Stimulated activated CD4-positive, alpha-beta T cell treated with anti-CD3 and anti-CD28 coated beads, TNF-alpha, amount 100 ng/mL, for 4 hours (primary cell): ENCODE measurements around the gene FZD1.

ENCODE experiments used
- DNase-seq, 3 experiments: peaks; one replicate each; pipeline ENCODE4 v3.0.0-alpha.2; 2020; ENCODE audit warnings: low read depth in 3 of 3

FZD1 gene

DNA sequence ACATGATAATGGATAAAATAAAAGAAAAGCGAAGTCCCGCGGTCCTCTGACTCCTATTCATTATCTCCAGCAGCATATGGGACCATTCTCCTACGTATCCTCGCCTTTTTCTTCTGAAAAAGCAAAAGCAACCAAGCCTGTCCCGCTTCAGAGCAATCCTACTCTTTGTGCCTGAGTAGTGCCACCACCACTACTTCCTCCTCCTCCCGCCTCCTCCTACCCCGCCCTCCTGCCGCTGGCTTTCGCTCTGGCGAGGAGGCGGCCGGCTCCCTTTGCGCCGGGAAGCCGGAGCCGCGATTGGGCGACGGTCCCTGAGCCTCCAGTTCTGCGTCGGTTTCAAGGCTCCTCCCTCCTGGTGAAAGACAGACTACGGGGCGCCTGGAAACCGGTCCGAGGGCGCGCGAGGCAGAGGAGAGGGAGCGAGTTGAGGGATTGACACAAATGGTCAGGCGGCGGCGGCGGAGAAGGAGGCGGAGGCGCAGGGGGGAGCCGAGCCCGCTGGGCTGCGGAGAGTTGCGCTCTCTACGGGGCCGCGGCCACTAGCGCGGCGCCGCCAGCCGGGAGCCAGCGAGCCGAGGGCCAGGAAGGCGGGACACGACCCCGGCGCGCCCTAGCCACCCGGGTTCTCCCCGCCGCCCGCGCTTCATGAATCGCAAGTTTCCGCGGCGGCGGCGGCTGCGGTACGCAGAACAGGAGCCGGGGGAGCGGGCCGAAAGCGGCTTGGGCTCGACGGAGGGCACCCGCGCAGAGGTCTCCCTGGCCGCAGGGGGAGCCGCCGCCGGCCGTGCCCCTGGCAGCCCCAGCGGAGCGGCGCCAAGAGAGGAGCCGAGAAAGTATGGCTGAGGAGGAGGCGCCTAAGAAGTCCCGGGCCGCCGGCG, at the start of gene FZD1:
FZD1 (plus strand) TSS at position 388 of the 878 bp plus-strand sequence; CDS start at position 836, 448 bp downstream.
- peak in 2 of 3 experiments; percentile 23 to 25 for DNase-seq

DNA sequence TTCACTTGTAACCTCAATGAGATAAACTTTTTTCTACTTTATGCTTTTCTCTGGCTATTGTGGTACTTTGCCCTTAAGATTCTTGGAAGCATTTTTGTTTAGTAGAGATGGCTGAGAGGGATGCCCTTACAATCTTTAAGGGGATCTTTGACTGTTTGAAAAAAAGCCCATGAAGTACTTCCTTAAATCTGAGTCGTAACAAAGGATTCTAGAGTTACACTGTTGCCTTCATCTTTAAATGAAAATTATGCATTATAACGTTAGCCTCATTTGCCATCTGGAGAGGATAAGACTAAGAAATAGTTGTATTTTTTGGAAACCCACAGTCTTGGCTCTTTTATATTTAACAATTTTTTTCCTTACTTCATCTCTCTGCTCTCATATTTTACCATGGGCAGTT, 37.8 kb upstream of the FZD1 start:
- no peak for DNase-seq

- DNase-seq: no peak
These were observed 35.9 kb upstream of the FZD1 start for GRCh38 chr7:91228327-91228726.

GRCh38 chr7:91228927-91229558, 35.2 kb upstream of the FZD1 start:
- no peak for DNase-seq

- DNase-seq: no peak
These were observed 34.1 kb upstream of the FZD1 start for GRCh38 chr7:91230100-91230499.

GRCh38 chr7:91230503-91230902, 33.7 kb upstream of the FZD1 start:
- DNase-seq: no peak

DNA sequence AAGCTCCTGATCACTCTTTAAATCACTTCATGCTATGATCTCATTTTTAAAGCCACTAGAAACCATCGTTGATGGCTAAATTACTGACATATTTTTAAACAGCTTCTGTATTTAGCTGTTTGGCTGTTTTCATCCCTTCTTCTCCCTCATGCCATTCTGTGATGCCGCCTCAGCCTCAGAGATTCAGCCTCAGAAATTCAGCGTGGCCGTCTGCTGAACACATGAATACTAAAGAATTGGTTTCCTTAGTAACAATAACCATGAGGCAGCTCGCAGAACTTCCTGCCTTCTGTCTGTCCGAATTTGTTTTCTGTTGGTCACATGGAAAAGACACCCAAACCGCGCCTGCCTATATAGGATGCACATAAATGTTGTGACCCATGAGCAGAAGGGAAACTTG, 31.0 kb upstream of the FZD1 start:
- DNase-seq: no peak

- DNase-seq: no peak
These were observed 28.9 kb upstream of the FZD1 start for GRCh38 chr7:91235211-91235832.

- no peak for DNase-seq
These were observed 25.0 kb upstream of the FZD1 start for GRCh38 chr7:91239171-91239604.

- DNase-seq: no peak
These were observed 24.5 kb upstream of the FZD1 start for GRCh38 chr7:91239772-91240171.

DNA sequence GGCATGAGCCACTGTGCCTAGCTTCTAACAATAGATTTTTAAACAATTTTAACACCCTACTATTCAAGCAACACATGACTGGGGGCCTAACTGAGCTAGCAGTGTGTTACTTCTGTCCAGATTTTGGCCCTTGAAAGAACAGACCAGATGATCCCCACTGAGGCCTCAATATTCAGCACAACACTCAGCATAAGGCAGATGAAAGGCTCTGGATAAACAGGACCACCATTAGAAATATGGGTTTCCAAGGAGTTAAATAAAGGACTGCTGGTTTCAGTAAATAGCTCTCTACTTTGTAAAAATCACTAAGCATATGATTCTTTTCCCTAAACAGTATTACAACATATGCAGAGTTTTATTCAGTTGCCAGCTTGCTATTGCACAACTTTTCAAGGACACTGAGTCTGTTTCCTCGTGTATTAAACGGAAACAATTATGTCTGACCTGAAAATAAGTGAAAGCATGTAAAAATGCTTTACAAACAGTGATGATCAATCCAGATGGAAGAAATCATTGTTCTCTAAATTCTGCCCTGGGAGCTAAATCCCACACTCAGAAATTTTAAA, 23.8 kb upstream of the FZD1 start:
- DNase-seq: no peak

DNA sequence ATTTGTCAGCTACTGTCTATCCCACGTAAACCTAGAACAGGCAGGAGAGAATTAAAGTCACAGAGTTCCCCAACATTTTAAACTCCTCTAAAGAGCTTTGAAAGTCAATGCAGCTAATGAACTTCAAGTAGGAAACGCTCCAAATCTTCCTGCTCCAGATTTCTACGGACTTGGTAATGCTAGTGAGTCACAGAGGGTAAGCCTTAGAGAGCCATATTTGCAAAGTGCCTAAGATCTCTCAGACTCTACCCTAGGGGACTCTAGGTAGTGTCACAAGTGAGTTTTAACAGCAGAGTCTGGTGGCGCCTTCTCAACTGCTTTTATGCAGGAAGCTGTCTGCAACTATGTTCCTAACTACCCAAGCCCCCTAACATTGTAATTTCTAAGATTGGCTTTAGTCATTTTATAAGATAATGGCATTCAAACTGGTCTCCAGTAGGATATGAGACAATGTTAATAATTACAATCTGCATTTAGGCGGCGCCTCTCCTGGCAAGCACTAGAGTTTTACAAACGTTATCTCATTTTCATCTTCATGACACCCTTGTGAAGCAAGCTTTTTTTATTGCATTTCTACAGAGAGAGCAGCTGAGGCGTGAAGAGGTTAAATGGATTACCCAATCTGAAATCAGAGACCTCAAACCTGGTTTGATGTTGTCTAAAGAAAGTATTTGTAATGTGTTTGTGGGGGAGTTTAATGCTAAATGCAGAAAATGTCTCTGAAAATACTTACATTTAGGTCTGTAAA, 22.0 kb upstream of the FZD1 start:
- DNase-seq: no peak

GRCh38 chr7:91243591-91244301, 20.5 kb upstream of the FZD1 start:
- no peak for DNase-seq

DNA sequence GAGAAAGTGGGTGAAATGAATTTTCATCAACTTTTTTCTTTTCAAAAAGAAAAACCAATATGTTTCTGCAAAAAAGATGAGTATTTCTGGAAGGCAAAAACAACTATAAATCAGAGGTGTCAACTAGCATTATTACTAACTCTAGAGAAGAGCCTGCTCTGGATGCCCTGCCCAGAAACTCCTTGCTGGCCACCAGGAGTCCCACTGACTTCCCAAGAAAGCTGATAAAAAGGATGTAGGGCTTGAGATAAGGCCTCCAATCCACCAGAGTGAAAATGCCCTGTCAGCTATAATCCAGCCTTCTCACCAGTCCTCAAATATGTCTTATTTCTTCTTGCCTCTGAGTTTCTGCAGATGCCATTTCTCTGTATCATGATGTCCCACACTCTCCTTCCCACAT, 16.7 kb upstream of the FZD1 start:
- no peak for DNase-seq

DNA sequence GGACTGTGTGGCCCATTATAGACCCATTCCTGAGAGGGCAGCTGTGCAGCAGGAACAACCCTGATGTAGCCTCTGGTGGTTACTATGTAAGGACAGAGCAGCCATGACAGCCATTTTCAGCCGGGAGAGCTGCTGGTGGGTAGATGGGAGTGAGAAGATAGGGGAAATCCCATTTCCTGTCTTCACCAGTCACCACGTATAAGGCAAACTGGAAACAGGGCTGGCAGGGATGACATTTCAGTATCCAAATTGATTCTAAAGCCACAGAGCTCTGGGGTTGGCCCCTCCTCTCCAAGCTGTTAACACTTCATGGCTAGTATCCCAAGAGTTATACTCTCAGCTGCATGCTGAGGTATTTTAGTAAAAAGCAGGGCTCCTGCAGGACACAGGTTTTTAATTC, 15.2 kb upstream of the FZD1 start:
- DNase-seq: no peak

DNA sequence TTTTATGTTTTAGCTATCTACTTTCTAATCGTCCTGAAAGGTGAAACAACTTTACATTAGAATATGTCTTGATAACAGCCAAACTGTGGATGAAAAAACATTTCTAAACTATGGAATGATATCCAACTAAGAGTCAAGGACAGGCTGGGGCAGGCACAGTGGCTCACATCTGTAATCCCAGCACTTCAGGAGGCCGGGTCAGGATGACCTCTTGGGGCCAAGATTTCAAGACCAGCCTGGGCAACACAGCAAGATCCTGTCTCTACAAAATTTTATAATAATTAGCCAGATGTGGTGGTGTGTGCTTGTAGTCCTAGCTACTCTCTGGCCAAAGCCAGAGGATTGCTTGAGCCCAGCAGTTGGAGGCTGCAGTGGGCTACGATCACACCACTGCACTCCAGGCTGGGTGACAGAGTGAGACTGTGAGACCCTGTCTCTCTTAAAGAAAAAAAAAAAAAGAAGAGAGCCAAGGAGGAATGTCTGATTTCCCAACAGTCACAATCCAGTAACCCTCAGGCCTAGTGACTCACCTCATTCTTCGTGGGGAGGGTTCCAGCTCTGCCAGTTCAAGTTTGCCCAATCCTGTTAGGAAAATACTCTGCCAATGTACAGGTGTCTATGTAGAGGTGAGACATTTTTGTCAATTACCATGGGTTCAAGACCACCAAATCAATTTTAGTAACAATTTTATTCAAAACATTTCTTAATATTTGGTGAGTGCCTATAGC, 14.6 kb upstream of the FZD1 start:
- no peak for DNase-seq

DNA sequence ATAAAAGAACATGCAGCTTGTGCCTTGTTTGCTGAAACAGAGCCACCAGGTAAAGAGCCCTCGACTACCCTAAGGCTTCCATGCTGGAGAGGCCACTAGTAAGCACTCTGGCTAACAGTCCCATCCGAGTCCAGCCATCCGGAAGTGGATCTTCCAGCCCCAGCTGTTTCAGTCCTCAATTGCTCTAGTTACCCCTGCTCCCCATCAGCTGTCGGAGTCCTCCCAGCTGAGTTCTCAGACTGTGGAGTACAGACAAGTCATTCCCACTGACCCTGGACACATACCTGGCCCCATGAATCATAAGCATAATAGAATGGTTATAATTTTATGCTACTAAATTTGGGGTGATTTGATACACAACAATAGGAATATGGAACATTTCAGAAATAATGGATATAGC, 13.5 kb upstream of the FZD1 start:
- no peak for DNase-seq

GRCh38 chr7:91251877-91252276, 12.4 kb upstream of the FZD1 start:
- DNase-seq: no peak

DNA sequence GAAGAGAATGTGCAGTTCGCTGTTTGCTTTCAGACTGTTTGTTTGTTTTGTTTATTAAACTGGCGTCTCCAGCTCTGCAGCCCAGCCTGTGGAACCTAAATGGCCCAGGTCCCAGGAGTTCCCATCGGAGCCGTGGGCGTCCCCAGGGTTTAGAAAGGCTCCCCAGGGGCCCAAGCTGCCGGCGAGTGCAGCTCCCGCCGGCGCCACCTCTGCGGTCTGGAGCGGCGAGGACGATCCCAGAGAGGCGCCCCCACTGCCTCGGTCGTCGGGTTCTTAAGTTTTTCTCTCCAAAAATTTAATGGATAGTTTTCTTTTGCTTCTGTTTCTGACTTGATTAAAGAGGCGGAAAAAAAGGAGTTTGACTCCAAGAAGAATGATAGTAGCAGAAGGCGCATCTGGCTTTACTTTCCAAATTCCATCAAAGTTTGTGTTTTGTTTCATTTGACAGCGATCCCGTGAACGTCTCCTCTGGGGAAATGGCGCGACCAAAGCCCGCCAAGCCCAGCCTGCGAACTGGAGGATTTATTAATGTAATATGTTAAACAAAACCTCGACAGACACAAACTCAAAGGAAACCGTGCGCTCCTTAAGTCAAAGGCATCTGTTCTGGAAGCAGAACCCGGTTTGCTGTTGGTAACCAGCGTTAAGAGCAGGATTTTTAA, 718 bp upstream of the FZD1 start:
- DNase-seq: no peak
